Right lobe of liver (tissue), 6 donors: ENCODE data around the gene ZBTB48. TPM values are rescaled to one million over a fixed set of nuclear protein-coding genes. Genes with fewer than 3 reads are reported as not detected.

Experiments
- ATAC-seq, 4 donors: fragments of 200-7000 bp; cut with Tn5 transposase; one replicate each; pipeline ENCODE4 v1.9.1; 2020; ENCODE audit warnings: mild to moderate bottlenecking in 4 of 4, moderate library complexity in 4 of 4
- DNase-seq, 3 donors: peaks; one replicate each; pipeline ENCODE4 v3.0.0-alpha.2; 2020
- H3K27ac ChIP-seq, 3 donors: fragments of 200-600 bp; one replicate each; pipeline ENCODE4 v1.8.0; 2022
- H3K27me3 ChIP-seq, 2 donors: fragments of 200-600 bp; one replicate each; pipeline ENCODE4 v1.8.0; 2022
- H3K36me3 ChIP-seq, 4 donors: fragments of 200-600 bp; sonication (generic) in 1 of 4; one replicate each; pipeline versions ENCODE4 v1.5.1 to v1.8.0; 2017 to 2022; ENCODE audit warnings: control low read depth in 1 of 4
- H3K4me1 ChIP-seq, 4 donors: fragments of 200-600 bp; sonication (generic) in 1 of 4; one replicate each; pipeline versions ENCODE4 v1.5.1 to v1.8.0; 2017 to 2022; ENCODE audit warnings: control low read depth in 1 of 4
- H3K4me3 ChIP-seq, 3 donors: fragments of 200-600 bp; one replicate each; pipeline ENCODE4 v1.8.0; 2022
- H3K9me3 ChIP-seq, 4 donors: fragments of 200-600 bp; sonication (generic) in 1 of 4; one replicate each; pipeline versions ENCODE4 v1.5.1 to v1.8.0; 2017 to 2022; ENCODE audit warnings: control low read depth in 1 of 4
- CTCF ChIP-seq, 4 donors: fragments of 200-600 bp in 3 of 4; fragments of 450-650 bp in 1 of 4; IDR thresholded peaks; one replicate each; pipeline versions ENCODE4 v1.5.1 to v1.8.0; 2016 to 2022; ENCODE audit warnings: antibody characterized with exemption in 4 of 4, mild to moderate bottlenecking in 2 of 4
- POLR2A ChIP-seq: fragments of 450-650 bp; IDR thresholded peaks from one replicate; pipeline ENCODE4 v1.6.1; 2017; ENCODE audit warnings: antibody characterized with exemption, mild to moderate bottlenecking
- WGBS: methylation state at CpG from one replicate; pipeline ENCODE4 v1.1.6; 2018; ENCODE audit warnings: low coverage, low lambda C conversion rate; ENCODE audit not compliant: insufficient coverage; ENCODE audit errors: missing lambda C conversion rate; 5-methylcytosine and 5-hydroxymethylcytosine counted together
- intact Hi-C, 2 donors: fragments of 100-400 bp; cut with DNase I; formaldehyde crosslinking; loops; one replicate each; pipeline versions ENCODE4 v1.11.2 to v1.14.1; 2022
- total RNA-seq, 6 experiments: library from RNA; depleted of rRNA in 2 of 6; stranded (reverse); fragments of >200 nt in 2 of 6; fragmentation: NEBNext Ultra II Directional in 3 of 6; extraction: Animal tissue kit (Norgen Biotek cat#: 25700) in 3 of 6; gene quantifications; one replicate each; pipeline versions ENCODE4 v1.1.0 to v1.2.4, GENCODE V29; 2016 to 2023
- donor health status: DM: no; HTN: yes; CAD: no.
- donor health status: DM: no; HTN: no; CAD: no.
- donor health status: DM: no; HTN: no; CAD: no.
- donor health status: DM: no; HTN: yes; CAD: no.
- donor health status: DM: no; HTN: yes; CAD: no.

ZBTB48 gene
- total RNA-seq, 6 experiments from 2014 or later = 5.9 to 43.1 (median 19.5) TPM

- DNase-seq (no peak), ATAC-seq (no peak)
- H3K27me3 ChIP-seq = no peaks in the 10 kb centered on the region
- intact Hi-C loops = no loop called here
- peaks cover 0 to 19% (median 4%) of the 10 kb centered on the region in 4 donors for H3K4me1 ChIP-seq
- no CpG with 5 or more reads among the region's 38 CpGs for WGBS
- TF ChIP-seq POLR2A = no peak
- no peak for TF ChIP-seq CTCF (IDR thresholded peaks at IDR 0.05)
- H3K4me3 ChIP-seq = no peak overlapping the region
- H3K9me3 ChIP-seq = no peaks in the 10 kb centered on the region
- H3K27ac ChIP-seq = no peak overlapping the region
- peaks cover 0 to 95% (median 48%) of the 10 kb centered on the region in 4 donors for H3K36me3 ChIP-seq
Measured at GRCh38 chr1:6592865-6593593, 13.2 kb downstream of the ZBTB48 start.

- Histone ChIP-seq H3K27me3 (no peaks in the 10 kb centered on the region), H3K9me3 (no peaks in the 10 kb centered on the region), H3K27ac (no peak overlapping the region), H3K4me1 (peaks cover 0 to 27% (median 4%) of the 10 kb centered on the region in 4 donors), H3K4me3 (no peak overlapping the region), H3K36me3 (peaks cover 0 to 97% (median 50%) of the 10 kb centered on the region in 4 donors)
- DNase-seq (no peak), ATAC-seq (no peak)
- WGBS = 93% methylated on average over 6 of the region's 15 CpGs
- TF ChIP-seq POLR2A (no peak), CTCF (IDR thresholded peaks at IDR 0.05) (no peak)
- intact Hi-C loops = no loop called here
Measured at GRCh38 chr1:6593810-6594209, 14.0 kb downstream of the ZBTB48 start.

GRCh38 chr1:6594977-6595740 is 15.4 kb downstream of the ZBTB48 start:
- no peak for ATAC-seq
- H3K4me3 ChIP-seq = no peak overlapping the region
- TF ChIP-seq POLR2A = no peak
- no peak for TF ChIP-seq CTCF (IDR thresholded peaks at IDR 0.05)
- H3K9me3 ChIP-seq = no peaks in the 10 kb centered on the region
- intact Hi-C loops = no loop called here
- peaks cover 0 to 40% (median 10%) of the 10 kb centered on the region in 4 donors for H3K4me1 ChIP-seq
- WGBS = 77% methylated on average over 10 of the region's 11 CpGs
- DNase-seq = no peak
- no peak overlapping the region for H3K27ac ChIP-seq
- H3K36me3 ChIP-seq = peaks cover 0 to 90% (median 48%) of the 10 kb centered on the region in 4 donors
- no peaks in the 10 kb centered on the region for H3K27me3 ChIP-seq

- no peak overlapping the region for H3K4me3 ChIP-seq
- peaks cover 0 to 44% (median 10%) of the 10 kb centered on the region in 4 donors for H3K4me1 ChIP-seq
- ATAC-seq (no peak), DNase-seq (no peak)
- no peak for TF ChIP-seq CTCF (IDR thresholded peaks at IDR 0.05)
- 58% methylated on average over 7 of the region's 7 CpGs for WGBS
- H3K9me3 ChIP-seq = no peaks in the 10 kb centered on the region
- no peak overlapping the region for H3K27ac ChIP-seq
- H3K36me3 ChIP-seq = peaks cover 0 to 80% (median 46%) of the 10 kb centered on the region in 4 donors
- H3K27me3 ChIP-seq = no peaks in the 10 kb centered on the region
- intact Hi-C loops = no loop called here
Measured at GRCh38 chr1:6596351-6596750, 16.6 kb downstream of the ZBTB48 start.
